ENCODE measurements around the gene RBP2.

Gene RBP2

GRCh38 chr3:139482206-139482605 is 5.9 kb upstream of the RBP2 start:
- Histone ChIP-seq H3K4me2 (ENCODE audit: low read length) (no peak overlapping the region), H3K9me3 (ENCODE audit: low read length) (no peaks in the 10 kb centered on the region; the same call in 1 of the 2 replicates), H3K79me2 (ENCODE audit: insufficient read depth, low read length) (no peaks in the 10 kb centered on the region), H3K36me3 (ENCODE audit: insufficient read depth, low read length) (no peaks in the 10 kb centered on the region), H3K9ac (ENCODE audit: low read length) (no peak overlapping the region), H4K20me1 (ENCODE audit: insufficient read depth, low read length) (no peaks in the 10 kb centered on the region), H3K9me2 (ENCODE audit: low read depth, low read length) (no peaks in the 10 kb centered on the region), H2AFZ (ENCODE audit: low read length) (no peak overlapping the region), H3F3A (ENCODE audit: insufficient read depth, low read length) (no peaks in the 10 kb centered on the region), H3K27me3 (ENCODE audit: insufficient read depth, low read length) (no peaks in the 10 kb centered on the region), H3K4me3 (ENCODE audit: low read depth, low read length, poor library complexity, severe bottlenecking) (no peak overlapping the region), H3K27ac (ENCODE audit: low read depth, low read length, poor library complexity, severe bottlenecking) (no peak overlapping the region), H3K4me1 (ENCODE audit: insufficient read depth, low read length, severe bottlenecking) (no peaks in the 10 kb centered on the region)
- TF ChIP-seq CTCF (IDR thresholded peaks at IDR 0.05; ENCODE audit: low read length) (no peak), EZH2 (IDR thresholded peaks at IDR 0.05; ENCODE audit: borderline replicate concordance, low read length) (no peak)

GRCh38 chr3:139481116-139481515 is 4.8 kb upstream of the RBP2 start:
- no peaks in the 10 kb centered on the region for H3K27me3 ChIP-seq (ENCODE audit: insufficient read depth, low read length)
- TF ChIP-seq EZH2 (IDR thresholded peaks at IDR 0.05; ENCODE audit: borderline replicate concordance, low read length) = no peak
- no peak for TF ChIP-seq CTCF (IDR thresholded peaks at IDR 0.05; ENCODE audit: low read length)
- H3K4me2 ChIP-seq (ENCODE audit: low read length) = no peak overlapping the region
- H3K4me1 ChIP-seq (ENCODE audit: insufficient read depth, low read length, severe bottlenecking) = no peaks in the 10 kb centered on the region
- no peak overlapping the region for H3K9ac ChIP-seq (ENCODE audit: low read length)
- H4K20me1 ChIP-seq (ENCODE audit: insufficient read depth, low read length) = no peaks in the 10 kb centered on the region
- H3K9me3 ChIP-seq (ENCODE audit: low read length) = no peaks in the 10 kb centered on the region; the same call in 1 of the 2 replicates
- H3K36me3 ChIP-seq (ENCODE audit: insufficient read depth, low read length) = no peaks in the 10 kb centered on the region
- no peak overlapping the region for H2AFZ ChIP-seq (ENCODE audit: low read length)
- H3K4me3 ChIP-seq (ENCODE audit: low read depth, low read length, poor library complexity, severe bottlenecking) = no peak overlapping the region
- no peak overlapping the region for H3K27ac ChIP-seq (ENCODE audit: low read depth, low read length, poor library complexity, severe bottlenecking)
- no peaks in the 10 kb centered on the region for H3K79me2 ChIP-seq (ENCODE audit: insufficient read depth, low read length)
- no peaks in the 10 kb centered on the region for H3F3A ChIP-seq (ENCODE audit: insufficient read depth, low read length)
- no peaks in the 10 kb centered on the region for H3K9me2 ChIP-seq (ENCODE audit: low read depth, low read length)

GRCh38 chr3:139480585-139480984 is 4.3 kb upstream of the RBP2 start:
- Histone ChIP-seq H3K4me3 (ENCODE audit: low read depth, low read length, poor library complexity, severe bottlenecking) (no peak overlapping the region), H3K9me2 (ENCODE audit: low read depth, low read length) (no peaks in the 10 kb centered on the region), H3F3A (ENCODE audit: insufficient read depth, low read length) (no peaks in the 10 kb centered on the region), H4K20me1 (ENCODE audit: insufficient read depth, low read length) (no peaks in the 10 kb centered on the region), H2AFZ (ENCODE audit: low read length) (no peak overlapping the region), H3K9me3 (ENCODE audit: low read length) (no peaks in the 10 kb centered on the region; the same call in 1 of the 2 replicates), H3K27me3 (ENCODE audit: insufficient read depth, low read length) (no peaks in the 10 kb centered on the region), H3K27ac (ENCODE audit: low read depth, low read length, poor library complexity, severe bottlenecking) (no peak overlapping the region), H3K36me3 (ENCODE audit: insufficient read depth, low read length) (no peaks in the 10 kb centered on the region), H3K9ac (ENCODE audit: low read length) (no peak overlapping the region), H3K79me2 (ENCODE audit: insufficient read depth, low read length) (no peaks in the 10 kb centered on the region), H3K4me2 (ENCODE audit: low read length) (no peak overlapping the region), H3K4me1 (ENCODE audit: insufficient read depth, low read length, severe bottlenecking) (no peaks in the 10 kb centered on the region)
- TF ChIP-seq EZH2 (IDR thresholded peaks at IDR 0.05; ENCODE audit: borderline replicate concordance, low read length) (no peak), CTCF (IDR thresholded peaks at IDR 0.05; ENCODE audit: low read length) (no peak)
